ENCODE results near the gene LONP2. TPM values are rescaled to one million over a fixed set of nuclear protein-coding genes. Genes with fewer than 3 reads are reported as not detected.

Gene LONP2
- total and polyA plus RNA-seq, 9 of the 15 experiments (the other 6 are each of a cell fraction or from before 2014, with no cell fraction given): 8.1 to 41.2 (median 25.6) TPM

- TF ChIP-seq, protein P1, sequence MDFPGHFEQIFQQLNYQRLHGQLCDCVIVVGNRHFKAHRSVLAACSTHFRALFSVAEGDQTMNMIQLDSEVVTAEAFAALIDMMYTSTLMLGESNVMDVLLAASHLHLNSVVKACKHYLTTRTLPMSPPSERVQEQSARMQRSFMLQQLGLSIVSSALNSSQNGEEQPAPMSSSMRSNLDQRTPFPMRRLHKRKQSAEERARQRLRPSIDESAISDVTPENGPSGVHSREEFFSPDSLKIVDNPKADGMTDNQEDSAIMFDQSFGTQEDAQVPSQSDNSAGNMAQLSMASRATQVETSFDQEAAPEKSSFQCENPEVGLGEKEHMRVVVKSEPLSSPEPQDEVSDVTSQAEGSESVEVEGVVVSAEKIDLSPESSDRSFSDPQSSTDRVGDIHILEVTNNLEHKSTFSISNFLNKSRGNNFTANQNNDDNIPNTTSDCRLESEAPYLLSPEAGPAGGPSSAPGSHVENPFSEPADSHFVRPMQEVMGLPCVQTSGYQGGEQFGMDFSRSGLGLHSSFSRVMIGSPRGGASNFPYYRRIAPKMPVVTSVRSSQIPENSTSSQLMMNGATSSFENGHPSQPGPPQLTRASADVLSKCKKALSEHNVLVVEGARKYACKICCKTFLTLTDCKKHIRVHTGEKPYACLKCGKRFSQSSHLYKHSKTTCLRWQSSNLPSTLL (IDR thresholded peaks at IDR 0.05): no peak
- TF ChIP-seq TCFL5 (CRISPR knock-in tag; conservative IDR thresholded peaks at IDR 0.05) (no peak), RBM25 (IDR thresholded peaks at IDR 0.05; ENCODE audit: low read depth, low read length, severe bottlenecking) (no peak), TAF9B (IDR thresholded peaks at IDR 0.05; ENCODE audit: partially characterized antibody) (no peak), ZBTB1 (CRISPR knock-in tag; IDR thresholded peaks at IDR 0.05; ENCODE audit: borderline replicate concordance, low read depth) (peak; percentile 65; the same call in 1 of the 2 replicates), ZBTB11 (CRISPR knock-in tag; IDR thresholded peaks at IDR 0.05) (peak in 1 of 3 experiments; percentile 79; a peak in 2 of 6 replicates), SREBF2 (CRISPR knock-in tag; IDR thresholded peaks at IDR 0.05) (no peak), SAP30 (IDR thresholded peaks at IDR 0.05; ENCODE audit: borderline replicate concordance, insufficient read depth, low read depth, low read length, poor library complexity, severe bottlenecking) (no peak), MYBL2 (IDR thresholded peaks at IDR 0.05; ENCODE audit: low read depth) (no peak), MYBL2 (CRISPR knock-in tag; IDR thresholded peaks at IDR 0.05; ENCODE audit: borderline replicate concordance) (no peak), TAL1 (IDR thresholded peaks at IDR 0.05) (no peak), SP1 (CRISPR knock-in tag; IDR thresholded peaks at IDR 0.05) (no peak), ZNF347 (CRISPR knock-in tag; IDR thresholded peaks at IDR 0.05; ENCODE audit: low read depth) (no peak)
- TF ChIP-seq, protein P2, sequence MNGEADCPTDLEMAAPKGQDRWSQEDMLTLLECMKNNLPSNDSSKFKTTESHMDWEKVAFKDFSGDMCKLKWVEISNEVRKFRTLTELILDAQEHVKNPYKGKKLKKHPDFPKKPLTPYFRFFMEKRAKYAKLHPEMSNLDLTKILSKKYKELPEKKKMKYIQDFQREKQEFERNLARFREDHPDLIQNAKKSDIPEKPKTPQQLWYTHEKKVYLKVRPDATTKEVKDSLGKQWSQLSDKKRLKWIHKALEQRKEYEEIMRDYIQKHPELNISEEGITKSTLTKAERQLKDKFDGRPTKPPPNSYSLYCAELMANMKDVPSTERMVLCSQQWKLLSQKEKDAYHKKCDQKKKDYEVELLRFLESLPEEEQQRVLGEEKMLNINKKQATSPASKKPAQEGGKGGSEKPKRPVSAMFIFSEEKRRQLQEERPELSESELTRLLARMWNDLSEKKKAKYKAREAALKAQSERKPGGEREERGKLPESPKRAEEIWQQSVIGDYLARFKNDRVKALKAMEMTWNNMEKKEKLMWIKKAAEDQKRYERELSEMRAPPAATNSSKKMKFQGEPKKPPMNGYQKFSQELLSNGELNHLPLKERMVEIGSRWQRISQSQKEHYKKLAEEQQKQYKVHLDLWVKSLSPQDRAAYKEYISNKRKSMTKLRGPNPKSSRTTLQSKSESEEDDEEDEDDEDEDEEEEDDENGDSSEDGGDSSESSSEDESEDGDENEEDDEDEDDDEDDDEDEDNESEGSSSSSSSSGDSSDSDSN (IDR thresholded peaks at IDR 0.05; ENCODE audit: borderline replicate concordance in 1 of 2, low read depth in 2 of 2, low read length in 2 of 2): no peak
- TF ChIP-seq, protein P3, sequence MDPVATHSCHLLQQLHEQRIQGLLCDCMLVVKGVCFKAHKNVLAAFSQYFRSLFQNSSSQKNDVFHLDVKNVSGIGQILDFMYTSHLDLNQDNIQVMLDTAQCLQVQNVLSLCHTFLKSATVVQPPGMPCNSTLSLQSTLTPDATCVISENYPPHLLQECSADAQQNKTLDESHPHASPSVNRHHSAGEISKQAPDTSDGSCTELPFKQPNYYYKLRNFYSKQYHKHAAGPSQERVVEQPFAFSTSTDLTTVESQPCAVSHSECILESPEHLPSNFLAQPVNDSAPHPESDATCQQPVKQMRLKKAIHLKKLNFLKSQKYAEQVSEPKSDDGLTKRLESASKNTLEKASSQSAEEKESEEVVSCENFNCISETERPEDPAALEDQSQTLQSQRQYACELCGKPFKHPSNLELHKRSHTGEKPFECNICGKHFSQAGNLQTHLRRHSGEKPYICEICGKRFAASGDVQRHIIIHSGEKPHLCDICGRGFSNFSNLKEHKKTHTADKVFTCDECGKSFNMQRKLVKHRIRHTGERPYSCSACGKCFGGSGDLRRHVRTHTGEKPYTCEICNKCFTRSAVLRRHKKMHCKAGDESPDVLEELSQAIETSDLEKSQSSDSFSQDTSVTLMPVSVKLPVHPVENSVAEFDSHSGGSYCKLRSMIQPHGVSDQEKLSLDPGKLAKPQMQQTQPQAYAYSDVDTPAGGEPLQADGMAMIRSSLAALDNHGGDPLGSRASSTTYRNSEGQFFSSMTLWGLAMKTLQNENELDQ (CRISPR knock-in tag; IDR thresholded peaks at IDR 0.05; ENCODE audit: borderline replicate concordance): no peak
Measured at GRCh38 chr16:48385253-48386150, 141.4 kb downstream of the LONP2 start, which contains the start of gene SIAH1 (continued).
